ENCODE measurements around the gene NDUFC2.
"Not testable (repeated sequence)": the region's sequence is repeated elsewhere in the genome, so short reads cannot be mapped to it uniquely, and the experiment has no call there.

Gene NDUFC2

GRCh38 chr11:78049348-78049747 is 30.3 kb downstream of the NDUFC2 start:
- DNase-seq, result no peak

GRCh38 chr11:78048561-78048960 is 31.1 kb downstream of the NDUFC2 start:
- no peak for DNase-seq

GRCh38 chr11:78046486-78046854 is 33.2 kb downstream of the NDUFC2 start:
- DNase-seq, result no peak

GRCh38 chr11:78045851-78046485 is 33.7 kb downstream of the NDUFC2 start:
- peak; percentile 68 for DNase-seq

GRCh38 chr11:78044706-78045105 is 35.0 kb downstream of the NDUFC2 start:
- no peak for DNase-seq

GRCh38 chr11:78041843-78042440 is 37.7 kb downstream of the NDUFC2 start:
- DNase-seq, result no peak

GRCh38 chr11:78041380-78041719 is 38.3 kb downstream of the NDUFC2 start:
- DNase-seq, result not testable (repeated sequence)

GRCh38 chr11:78040691-78041379 is 38.8 kb downstream of the NDUFC2 start:
- no peak for DNase-seq

GRCh38 chr11:78039919-78040671 is 39.6 kb downstream of the NDUFC2 start:
- no peak for DNase-seq

- DNase-seq, result no peak
Observed at GRCh38 chr11:78039391-78039918, 40.2 kb downstream of the NDUFC2 start.

- DNase-seq, result no peak
Observed at GRCh38 chr11:78038697-78039313, 40.9 kb downstream of the NDUFC2 start.

GRCh38 chr11:78037825-78038620 is 41.6 kb downstream of the NDUFC2 start:
- no peak for DNase-seq

- no peak for DNase-seq
Observed at GRCh38 chr11:78037056-78037455, 42.6 kb downstream of the NDUFC2 start.

GRCh38 chr11:78036313-78036712 is 43.3 kb downstream of the NDUFC2 start:
- DNase-seq, result no peak

- DNase-seq, result no peak
Observed at GRCh38 chr11:78034623-78035022, 45.0 kb downstream of the NDUFC2 start.

- no peak for DNase-seq
Observed at GRCh38 chr11:78033040-78033439, 46.6 kb downstream of the NDUFC2 start.

- DNase-seq, result no peak
Observed at GRCh38 chr11:78032090-78032489, 47.6 kb downstream of the NDUFC2 start.

- no peak for DNase-seq
Observed at GRCh38 chr11:78031629-78032028, 48.0 kb downstream of the NDUFC2 start.

- no peak for DNase-seq
Observed at GRCh38 chr11:78030429-78031325, 49.0 kb downstream of the NDUFC2 start.

GRCh38 chr11:78028423-78028822 is 51.2 kb downstream of the NDUFC2 start:
- not testable (repeated sequence) for DNase-seq

GRCh38 chr11:78027759-78028158 is 51.9 kb downstream of the NDUFC2 start:
- DNase-seq, result no peak

Measured in effector CD4-positive, alpha-beta T cell (primary cell).